Measurements from ENCODE around the gene PHKB.

The PHKB gene

GRCh38 chr16:47504599-47504998 lies 43.5 kb downstream of the PHKB start:
- no peak for TF ChIP-seq TAF1 (IDR thresholded peaks at IDR 0.05; ENCODE audit: low read depth)

- TF ChIP-seq RAD21 (IDR thresholded peaks at IDR 0.05; ENCODE audit: low read depth) (no peak), REST (IDR thresholded peaks at IDR 0.05; ENCODE audit: low read depth) (no peak), YY1 (IDR thresholded peaks at IDR 0.05; ENCODE audit: low read depth) (no peak), TCF12 (IDR thresholded peaks at IDR 0.05; ENCODE audit: low read depth) (no peak), NFIC (IDR thresholded peaks at IDR 0.05) (no peak), EP300 (IDR thresholded peaks at IDR 0.05; ENCODE audit: borderline replicate concordance) (no peak), TEAD4 (IDR thresholded peaks at IDR 0.05) (no peak), TAF1 (IDR thresholded peaks at IDR 0.05; ENCODE audit: low read depth) (no peak), ZBTB7A (IDR thresholded peaks at IDR 0.05; ENCODE audit: low read depth) (no peak), MAX (IDR thresholded peaks at IDR 0.05) (no peak), CEBPB (IDR thresholded peaks at IDR 0.05) (no peak), FOXM1 (IDR thresholded peaks at IDR 0.05; ENCODE audit: borderline replicate concordance, low read depth) (no peak), EGR1 (IDR thresholded peaks at IDR 0.05) (no peak), USF1 (IDR thresholded peaks at IDR 0.05) (no peak), CREB1 (IDR thresholded peaks at IDR 0.05; ENCODE audit: low read depth) (no peak)
Measured at GRCh38 chr16:47506800-47507199, 45.7 kb downstream of the PHKB start.

GRCh38 chr16:47507701-47508100 lies 46.6 kb downstream of the PHKB start:
- TF ChIP-seq EGR1 (IDR thresholded peaks at IDR 0.05) (no peak), NFIC (IDR thresholded peaks at IDR 0.05) (no peak)

- TF ChIP-seq REST (IDR thresholded peaks at IDR 0.05; ENCODE audit: low read depth) = no peak
- no peak for TF ChIP-seq TCF12 (IDR thresholded peaks at IDR 0.05; ENCODE audit: low read depth)
- no peak for TF ChIP-seq YY1 (IDR thresholded peaks at IDR 0.05; ENCODE audit: low read depth)
- no peak for TF ChIP-seq MAX (IDR thresholded peaks at IDR 0.05)
- no peak for TF ChIP-seq EP300 (IDR thresholded peaks at IDR 0.05; ENCODE audit: borderline replicate concordance)
Measured at GRCh38 chr16:47511882-47512281, 50.8 kb downstream of the PHKB start.

- no peak for TF ChIP-seq EP300 (IDR thresholded peaks at IDR 0.05; ENCODE audit: borderline replicate concordance)
- TF ChIP-seq ZBTB7A (IDR thresholded peaks at IDR 0.05; ENCODE audit: low read depth) = no peak
- no peak for TF ChIP-seq TEAD4 (IDR thresholded peaks at IDR 0.05)
- no peak for TF ChIP-seq EGR1 (IDR thresholded peaks at IDR 0.05)
- TF ChIP-seq USF1 (IDR thresholded peaks at IDR 0.05) = no peak
- TF ChIP-seq REST (IDR thresholded peaks at IDR 0.05; ENCODE audit: low read depth) = no peak
- no peak for TF ChIP-seq CEBPB (IDR thresholded peaks at IDR 0.05)
Measured at GRCh38 chr16:47519037-47519436, 57.9 kb downstream of the PHKB start.

GRCh38 chr16:47519546-47519945 lies 58.4 kb downstream of the PHKB start:
- no peak for TF ChIP-seq REST (IDR thresholded peaks at IDR 0.05; ENCODE audit: low read depth)
- TF ChIP-seq TAF1 (IDR thresholded peaks at IDR 0.05; ENCODE audit: low read depth) = no peak
- no peak for TF ChIP-seq MAX (IDR thresholded peaks at IDR 0.05)
- TF ChIP-seq CREB1 (IDR thresholded peaks at IDR 0.05; ENCODE audit: low read depth) = no peak
- no peak for TF ChIP-seq CEBPB (IDR thresholded peaks at IDR 0.05)
- TF ChIP-seq ZBTB7A (IDR thresholded peaks at IDR 0.05; ENCODE audit: low read depth) = no peak
- no peak for TF ChIP-seq TEAD4 (IDR thresholded peaks at IDR 0.05)
- no peak for TF ChIP-seq NFIC (IDR thresholded peaks at IDR 0.05)
- TF ChIP-seq TCF12 (IDR thresholded peaks at IDR 0.05; ENCODE audit: low read depth) = no peak
- no peak for TF ChIP-seq YY1 (IDR thresholded peaks at IDR 0.05; ENCODE audit: low read depth)
- no peak for TF ChIP-seq EGR1 (IDR thresholded peaks at IDR 0.05)
- no peak for TF ChIP-seq FOXM1 (IDR thresholded peaks at IDR 0.05; ENCODE audit: borderline replicate concordance, low read depth)
- no peak for TF ChIP-seq EP300 (IDR thresholded peaks at IDR 0.05; ENCODE audit: borderline replicate concordance)
- no peak for TF ChIP-seq USF1 (IDR thresholded peaks at IDR 0.05)
- no peak for TF ChIP-seq RAD21 (IDR thresholded peaks at IDR 0.05; ENCODE audit: low read depth)
